GM21576 (cell line): ENCODE data around the gene FMNL2.

Experiments
- ATAC-seq: cut with Tn5 transposase; IDR thresholded peaks from one replicate; pipeline ENCODE4 v1.9.1; 2021; ENCODE audit warnings: mild to moderate bottlenecking, moderate library complexity; ENCODE audit not compliant: unreplicated experiment

The FMNL2 gene

GRCh38 chr2:152683400-152683799 lies 348.4 kb downstream of the FMNL2 start:
- ATAC-seq = no peak

GRCh38 chr2:152686321-152686720 lies 351.3 kb downstream of the FMNL2 start:
- ATAC-seq = no peak

- peak; percentile 88 for ATAC-seq
Measured at GRCh38 chr2:152693033-152693432, 358.1 kb downstream of the FMNL2 start.

GRCh38 chr2:152694161-152694661 lies 359.2 kb downstream of the FMNL2 start:
- ATAC-seq = peak; percentile 63

- no peak for ATAC-seq
Measured at GRCh38 chr2:152695763-152696162, 360.8 kb downstream of the FMNL2 start.

DNA sequence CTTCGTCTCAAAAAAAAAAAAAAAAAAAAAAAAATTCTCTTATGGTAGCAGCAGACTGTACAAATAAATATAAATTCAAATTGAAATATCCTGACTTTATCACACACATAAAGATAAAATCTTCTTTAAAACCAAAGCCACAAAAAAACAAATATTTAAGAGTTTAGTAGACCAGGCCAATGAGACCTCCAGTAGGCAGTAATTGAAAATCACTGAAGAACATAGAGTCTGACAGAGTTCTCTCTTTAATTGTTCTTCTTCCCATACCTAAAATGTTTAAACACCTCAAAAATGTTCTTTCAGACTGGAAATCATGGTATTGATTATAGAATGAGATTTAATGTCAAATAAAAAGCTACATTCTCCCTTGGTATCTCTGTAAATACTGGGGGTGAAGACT lies 361.5 kb downstream of the FMNL2 start:
- no peak for ATAC-seq
